Nephron progenitor cell (in vitro differentiated cells): ENCODE results near the gene GRPEL2.

Experiments
- DNase-seq: peaks from one replicate; pipeline ENCODE4 v3.0.0; 2021
- H3K27ac Mint-ChIP-seq: 2 replicates; pipeline ENCODE4 v1.8.0; 2021; ENCODE audit warnings: mild to moderate bottlenecking, moderate library complexity, mixed read lengths
- H3K27me3 Mint-ChIP-seq: 2 replicates; pipeline ENCODE4 v1.8.0; 2021; ENCODE audit warnings: mild to moderate bottlenecking, low read depth, mixed read lengths; ENCODE audit not compliant: poor library complexity
- H3K36me3 Mint-ChIP-seq: 2 replicates; pipeline ENCODE4 v1.8.0; 2021; ENCODE audit warnings: low read depth, mixed read lengths
- H3K4me1 Mint-ChIP-seq: 2 replicates; pipeline ENCODE4 v1.8.0; 2021; ENCODE audit warnings: mixed read lengths
- H3K4me3 Mint-ChIP-seq: 2 replicates; pipeline ENCODE4 v1.8.0; 2021; ENCODE audit warnings: mild to moderate bottlenecking, moderate library complexity, mixed read lengths
- H3K9me3 Mint-ChIP-seq: 2 replicates; pipeline ENCODE4 v1.8.0; 2021; ENCODE audit warnings: mild to moderate bottlenecking, moderate library complexity, mixed read lengths
- CTCF ChIP-seq: fragments of 200-600 bp; sonication (generic); IDR thresholded peaks from 2 replicates; pipeline ENCODE4 v1.5.0; 2021; ENCODE audit warnings: antibody characterized with exemption

The GRPEL2 gene

GRCh38 chr5:149402291-149402690 lies 57.0 kb downstream of the GRPEL2 start:
- no peaks in the 10 kb centered on the region for H3K36me3 Mint-ChIP-seq
- peak overlapping the region; percentile 40 for H3K27ac Mint-ChIP-seq
- no peak overlapping the region for H3K4me3 Mint-ChIP-seq
- H3K4me1 Mint-ChIP-seq: peaks cover 92% of the 10 kb centered on the region
- no peak for TF ChIP-seq CTCF
- DNase-seq: no peak
- H3K27me3 Mint-ChIP-seq: peaks cover 4% of the 10 kb centered on the region
- H3K9me3 Mint-ChIP-seq: no peaks in the 10 kb centered on the region
